Measurements from ENCODE around the gene RFNG.

- TF ChIP-seq CTCF (conservative IDR thresholded peaks at IDR 0.05; ENCODE audit: low read depth, low read length) (no peak), MXI1 (IDR thresholded peaks at IDR 0.05; ENCODE audit: borderline replicate concordance, low read depth, low read length) (no peak), POLR2A (IDR thresholded peaks at IDR 0.05; ENCODE audit: low read depth, low read length) (no peak), SMC3 (IDR thresholded peaks at IDR 0.05; ENCODE audit: low read depth, low read length) (no peak), RAD21 (IDR thresholded peaks at IDR 0.05; ENCODE audit: low read length) (no peak)
Measured at GRCh38 chr17:82092995-82093751, 41.6 kb upstream of the RFNG start.
